Astrocyte (in vitro differentiated cells and primary cell): ENCODE data around the gene PRKAR2B. TPM values are rescaled to one million over a fixed set of nuclear protein-coding genes. Genes with fewer than 3 reads are reported as not detected.
A peak's percentile ranks its signal among the peaks of the same experiment; 100 is the strongest.

Source experiments
- DNase-seq: peaks from one replicate; pipeline ENCODE4 v3.0.0-alpha.2; 2010; ENCODE audit warnings: low read depth
- FAIRE-seq: peaks from 2 replicates; lab custom pipeline; 2011; peaks lifted over from hg19 to GRCh38; lab: Jason Lieb, UNC
- H2AFZ ChIP-seq: 2 replicates; pipeline ENCODE4 v1.6.0; 2012; ENCODE audit warnings: low read depth, low read length, inconsistent platforms
- H3K27ac ChIP-seq: 2 replicates; pipeline ENCODE4 v1.5.1; 2011; ENCODE audit warnings: low read depth, low read length, inconsistent platforms
- H3K27me3 ChIP-seq: 2 replicates; pipeline ENCODE4 v1.6.0; 2011; ENCODE audit warnings: low read length, inconsistent platforms; ENCODE audit not compliant: insufficient read depth
- H3K36me3 ChIP-seq: 2 replicates; pipeline ENCODE4 v1.5.1; 2011; ENCODE audit warnings: low read length, inconsistent platforms; ENCODE audit not compliant: insufficient read depth
- H3K4me1 ChIP-seq: 2 replicates; pipeline ENCODE4 v1.5.1; 2011; ENCODE audit warnings: low read length, inconsistent platforms; ENCODE audit not compliant: insufficient read depth
- H3K4me2 ChIP-seq: 2 replicates; pipeline ENCODE4 v1.6.0; 2012; ENCODE audit warnings: low read length, inconsistent platforms
- H3K4me3 ChIP-seq: 2 replicates; pipeline ENCODE4 v1.5.1; 2011; ENCODE audit warnings: low read depth, mild to moderate bottlenecking, low read length, inconsistent platforms; ENCODE audit not compliant: insufficient read depth
- H3K79me2 ChIP-seq: 2 replicates; pipeline ENCODE4 v1.6.0; 2012; ENCODE audit warnings: mild to moderate bottlenecking, low read length, inconsistent platforms; ENCODE audit not compliant: insufficient read depth
- H3K9ac ChIP-seq: 2 replicates; pipeline ENCODE4 v1.6.0; 2012; ENCODE audit warnings: mild to moderate bottlenecking, low read length, inconsistent platforms
- H3K9me3 ChIP-seq: 2 replicates; pipeline ENCODE4 v1.5.1; 2012; ENCODE audit warnings: low read depth, mild to moderate bottlenecking, low read length, inconsistent platforms; ENCODE audit not compliant: insufficient read depth
- H4K20me1 ChIP-seq: 2 replicates; pipeline ENCODE4 v1.6.0; 2012; ENCODE audit warnings: low read length, inconsistent platforms; ENCODE audit not compliant: insufficient read depth
- H3K27ac Mint-ChIP-seq: one replicate; pipeline ENCODE4 v1.8.0; 2021; ENCODE audit warnings: mild to moderate bottlenecking, mixed read lengths; ENCODE audit not compliant: unreplicated experiment
- H3K27me3 Mint-ChIP-seq: one replicate; pipeline ENCODE4 v1.8.0; 2021; ENCODE audit warnings: low read depth, mixed read lengths; ENCODE audit not compliant: unreplicated experiment
- H3K36me3 Mint-ChIP-seq: one replicate; pipeline ENCODE4 v1.8.0; 2021; ENCODE audit warnings: low read depth, mixed read lengths; ENCODE audit not compliant: unreplicated experiment
- H3K4me1 Mint-ChIP-seq: one replicate; pipeline ENCODE4 v1.8.0; 2021; ENCODE audit warnings: low read depth, mixed read lengths; ENCODE audit not compliant: unreplicated experiment
- H3K4me3 Mint-ChIP-seq: one replicate; pipeline ENCODE4 v1.8.0; 2021; ENCODE audit warnings: mild to moderate bottlenecking, moderate library complexity, mixed read lengths; ENCODE audit not compliant: unreplicated experiment
- H3K9me3 Mint-ChIP-seq: one replicate; pipeline ENCODE4 v1.8.0; 2021; ENCODE audit warnings: mild to moderate bottlenecking, mixed read lengths; ENCODE audit not compliant: unreplicated experiment
- CTCF ChIP-seq: IDR thresholded peaks from 2 replicates; pipeline ENCODE4 v1.5.1; 2011; ENCODE audit warnings: low read depth, mild to moderate bottlenecking, inconsistent platforms, low read length, moderate library complexity; ENCODE audit not compliant: insufficient read depth
- EZH2 ChIP-seq: IDR thresholded peaks from 2 replicates; pipeline ENCODE4 v1.6.1; 2012; ENCODE audit warnings: mild to moderate bottlenecking, low read length, inconsistent platforms; ENCODE audit not compliant: insufficient read depth
- total RNA-seq: library from RNA; stranded (reverse); gene quantifications from 2 replicates; pipeline ENCODE4 v1.2.1, GENCODE V29; 2021

The PRKAR2B gene
- total RNA-seq, 1 donor from 2014 or later, result 7.6 TPM

DNA sequence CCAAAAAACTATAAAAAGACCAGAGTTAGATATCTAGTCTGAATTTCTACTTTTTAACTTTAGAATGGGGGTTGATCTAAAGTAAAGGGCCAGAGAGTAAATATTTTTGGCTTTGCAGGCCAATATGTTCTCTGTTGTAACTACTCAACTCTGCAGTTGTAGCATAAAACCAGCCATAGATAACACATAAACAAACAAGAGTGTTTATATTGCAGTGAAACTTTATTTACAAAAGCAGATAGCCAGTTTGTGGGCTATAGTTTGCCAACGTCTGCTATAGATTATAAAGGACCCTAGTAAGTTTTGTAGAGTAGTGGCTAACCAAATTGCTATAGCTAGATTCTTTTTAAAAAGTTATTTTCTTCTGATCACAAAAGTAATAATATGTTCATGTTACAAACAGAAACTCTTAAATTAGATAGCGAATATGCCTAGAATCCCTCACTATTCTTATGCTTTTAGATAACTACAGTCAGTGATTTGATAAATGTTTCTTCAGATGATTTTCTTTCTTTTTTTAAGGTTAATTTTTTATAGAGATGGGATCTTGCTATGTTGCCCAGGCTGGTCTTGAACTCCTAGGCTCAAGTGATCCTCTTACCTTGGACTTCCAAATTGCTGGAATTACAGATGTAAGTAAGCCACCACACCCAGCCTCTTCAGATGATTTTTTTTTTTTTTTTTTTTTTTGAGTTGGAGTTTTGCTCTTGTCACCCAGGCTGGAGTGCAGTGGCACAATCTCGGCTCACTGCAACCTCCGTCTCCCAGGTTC is 100.7 kb downstream of the PRKAR2B start:
- Histone ChIP-seq H3K27ac (no peak overlapping the region), H3K36me3 (no peaks in the 10 kb centered on the region), H3K9me3 (no peaks in the 10 kb centered on the region), H3K4me1 (no peaks in the 10 kb centered on the region), H2AFZ (no peak overlapping the region), H3K4me3 (no peak overlapping the region), H3K27me3 (no peaks in the 10 kb centered on the region), H4K20me1 (no peaks in the 10 kb centered on the region), H3K4me2 (no peak overlapping the region), H3K9ac (no peak overlapping the region), H3K79me2 (no peaks in the 10 kb centered on the region)
- H3K36me3 Mint-ChIP-seq, result no peaks in the 10 kb centered on the region
- DNase-seq, result no peak
- H3K4me1 Mint-ChIP-seq, result peaks cover 4% of the 10 kb centered on the region
- TF ChIP-seq EZH2, result no peak
- no peak for TF ChIP-seq CTCF
- no peaks in the 10 kb centered on the region for H3K27me3 Mint-ChIP-seq
- FAIRE-seq, result no peak
- no peaks in the 10 kb centered on the region for H3K9me3 Mint-ChIP-seq
- no peak overlapping the region for H3K4me3 Mint-ChIP-seq
- H3K27ac Mint-ChIP-seq, result no peak overlapping the region

DNA sequence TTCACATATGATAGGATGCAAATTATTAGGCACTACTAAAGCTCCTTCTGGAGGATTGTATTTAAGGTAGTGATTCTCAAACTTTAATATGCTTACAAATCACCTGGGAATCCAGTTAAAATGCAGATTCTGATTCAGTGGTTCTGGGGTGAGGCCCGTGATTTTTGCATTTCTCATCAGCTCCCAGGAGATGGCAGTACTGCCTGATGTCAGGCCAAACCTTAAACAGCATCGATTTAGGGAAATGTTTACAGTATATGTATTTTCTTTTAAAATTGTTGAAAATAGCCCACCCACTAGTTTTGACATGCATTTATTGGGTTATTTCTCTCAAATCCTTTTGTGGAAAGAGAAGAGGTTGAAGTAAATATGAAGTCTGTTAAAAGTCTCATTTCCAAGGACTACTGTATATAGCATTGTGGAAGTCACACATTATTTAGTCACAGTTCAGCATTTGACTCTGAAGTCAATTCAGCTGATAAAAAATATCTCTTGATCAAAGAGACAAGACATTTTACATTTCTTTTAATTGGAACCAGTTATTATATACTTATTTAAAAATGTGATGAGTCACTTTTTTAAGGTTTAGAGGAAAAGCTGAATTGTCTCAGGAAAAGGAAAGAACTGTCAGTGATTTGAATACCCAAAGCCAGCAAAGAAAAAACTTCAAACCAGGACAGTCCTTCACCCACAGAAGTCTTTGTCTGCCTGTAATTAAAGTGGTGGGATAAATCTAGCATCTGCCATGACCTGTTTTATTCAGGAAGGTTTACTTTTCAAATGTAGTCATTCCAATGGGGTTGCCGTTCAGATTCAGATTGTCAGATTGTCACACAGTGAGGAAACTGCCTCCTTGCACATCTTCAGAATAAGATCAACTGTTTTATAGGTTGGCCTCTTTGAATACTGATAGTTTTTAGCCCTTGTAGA is 103.2 kb downstream of the PRKAR2B start:
- peaks cover 8% of the 10 kb centered on the region for H3K4me1 ChIP-seq
- no peaks in the 10 kb centered on the region for H3K9me3 ChIP-seq
- peak overlapping the region; percentile 26 for H3K4me3 ChIP-seq
- no peaks in the 10 kb centered on the region for H3K79me2 ChIP-seq
- no peaks in the 10 kb centered on the region for H4K20me1 ChIP-seq
- H3K9ac ChIP-seq, result peak overlapping the region; percentile 3
- H3K27ac ChIP-seq, result no peak overlapping the region
- TF ChIP-seq CTCF (peak; percentile 64), EZH2 (no peak)
- Mint-ChIP-seq H3K4me3 (no peak overlapping the region), H3K27me3 (no peaks in the 10 kb centered on the region), H3K27ac (no peak overlapping the region), H3K9me3 (no peaks in the 10 kb centered on the region), H3K4me1 (peaks cover 10% of the 10 kb centered on the region), H3K36me3 (no peaks in the 10 kb centered on the region)
- DNase-seq (no peak), FAIRE-seq (peak; percentile 62)
- peak overlapping the region; percentile 19 for H2AFZ ChIP-seq
- no peaks in the 10 kb centered on the region for H3K36me3 ChIP-seq
- H3K4me2 ChIP-seq, result peak overlapping the region; percentile 58
- no peaks in the 10 kb centered on the region for H3K27me3 ChIP-seq
